Muscle of back (tissue), 13 donors: Measurements from ENCODE around the gene TNRC6C. TPM values are rescaled to one million over a fixed set of nuclear protein-coding genes. Genes with fewer than 3 reads are reported as not detected.
A peak's percentile ranks its signal among the peaks of the same experiment; 100 is the strongest.

Experiments
- DNase-seq, 3 donors: peaks; one replicate each; pipeline versions ENCODE4 v3.0.0 to v3.0.0-alpha.2; 2013
- long read RNA-seq, 9 donors: transcript quantifications; one replicate each; lab custom pipeline, GENCODE V29; 2026
- polyA plus RNA-seq, 10 donors: library from polyadenylated mRNA; unstranded; fragments of 120-200 nt; gene quantifications; one replicate each; pipeline ENCODE4 v1.2.1, GENCODE V29; 2013; ENCODE audit not compliant: insufficient read length in 10 of 10

TNRC6C gene
- 10 to 100 TPM in 5 of 10 donors, 1 to 10 TPM in 5; 7.7 to 12.0 (median 10.1) TPM for polyA plus RNA-seq
- long read RNA-seq, donor 1: 0 reads
- long read RNA-seq, donor 2: 0 reads
- long read RNA-seq, donor 3: 0 reads
- long read RNA-seq, donor 4: 0 reads
- long read RNA-seq, donor 5: 0 reads
- long read RNA-seq, donor 6: 0 reads
- long read RNA-seq, donor 7: 0 reads
- long read RNA-seq, donor 8: 0 reads
- long read RNA-seq, donor 9: 0 reads

GRCh38 chr17:77957857-77958715, at the start of gene TNRC6C:
TNRC6C (plus strand) TSS chr17:77958703; CDS start chr17:78004207, 45,504 bp downstream.
- DNase-seq: peak; percentile 98 to 99 (median 99)

- DNase-seq: peak; percentile 33 to 88 (median 68)
These were observed 49.3 kb upstream of the TNRC6C start for GRCh38 chr17:77909236-77909635.

GRCh38 chr17:77909816-77910215, 48.7 kb upstream of the TNRC6C start:
- DNase-seq: no peak

GRCh38 chr17:77914385-77915254, 43.9 kb upstream of the TNRC6C start:
- DNase-seq: peak; percentile 56 to 86 (median 73)

- DNase-seq: no peak
These were observed 42.9 kb upstream of the TNRC6C start for GRCh38 chr17:77915594-77916021.

GRCh38 chr17:77916264-77916663, 42.2 kb upstream of the TNRC6C start:
- DNase-seq: peak in 1 of 3 donors; percentile 37

GRCh38 chr17:77916703-77917481, 41.6 kb upstream of the TNRC6C start:
- DNase-seq: peak in 1 of 3 donors; percentile 42

GRCh38 chr17:77919276-77919675, 39.2 kb upstream of the TNRC6C start:
- DNase-seq: no peak

- no peak for DNase-seq
These were observed 35.4 kb upstream of the TNRC6C start for GRCh38 chr17:77923135-77923534.

GRCh38 chr17:77923776-77924513, 34.6 kb upstream of the TNRC6C start:
- no peak for DNase-seq

GRCh38 chr17:77924757-77925336, 33.7 kb upstream of the TNRC6C start:
- peak in 2 of 3 donors; percentile 64 to 79 for DNase-seq

- no peak for DNase-seq
These were observed 32.5 kb upstream of the TNRC6C start for GRCh38 chr17:77925831-77926543.

- no peak for DNase-seq
These were observed 31.5 kb upstream of the TNRC6C start for GRCh38 chr17:77926981-77927380.

GRCh38 chr17:77927777-77928518, 30.6 kb upstream of the TNRC6C start:
- no peak for DNase-seq

GRCh38 chr17:77928519-77929179, 29.9 kb upstream of the TNRC6C start:
- DNase-seq: no peak

GRCh38 chr17:77929180-77929564, 29.3 kb upstream of the TNRC6C start:
- DNase-seq: no peak

- no peak for DNase-seq
These were observed 28.5 kb upstream of the TNRC6C start for GRCh38 chr17:77929871-77930436.
